HEK293 (cell line): ENCODE data around the gene CWC22.

Experiments used
- CTCF ChIP-seq: fragments of 450-650 bp; formaldehyde crosslinking; IDR thresholded peaks from 2 replicates; pipeline ENCODE4 v1.5.1; 2016; ENCODE audit warnings: missing biosample characterization, missing genetic modification characterization
- KLF16 ChIP-seq: fragments of 450-650 bp; formaldehyde crosslinking; IDR thresholded peaks from 2 replicates; pipeline ENCODE4 v1.5.1; 2017; ENCODE audit warnings: missing biosample characterization, missing genetic modification characterization
- PRDM10 ChIP-seq: fragments of 450-650 bp; formaldehyde crosslinking; IDR thresholded peaks from 2 replicates; pipeline ENCODE4 v1.5.1; 2016; ENCODE audit warnings: missing biosample characterization, missing genetic modification characterization
- ZNF114 ChIP-seq: fragments of 450-650 bp; formaldehyde crosslinking; IDR thresholded peaks from 2 replicates; pipeline ENCODE4 v1.5.0; 2017; ENCODE audit warnings: missing biosample characterization, missing genetic modification characterization
- ZNF157 ChIP-seq: fragments of 450-650 bp; formaldehyde crosslinking; IDR thresholded peaks from 2 replicates; pipeline ENCODE4 v1.5.1; 2016; ENCODE audit warnings: missing biosample characterization, missing genetic modification characterization
- ZNF223 ChIP-seq: fragments of 450-650 bp; formaldehyde crosslinking; IDR thresholded peaks from 2 replicates; pipeline ENCODE4 v1.5.1; 2016; ENCODE audit warnings: missing biosample characterization, missing genetic modification characterization
- ZNF292 ChIP-seq: fragments of 450-650 bp; formaldehyde crosslinking; IDR thresholded peaks from 2 replicates; pipeline ENCODE4 v1.5.1; 2016; ENCODE audit warnings: low read depth, missing biosample characterization, missing genetic modification characterization, borderline replicate concordance
- ZNF416 ChIP-seq: fragments of 450-650 bp; formaldehyde crosslinking; IDR thresholded peaks from 2 replicates; pipeline ENCODE4 v1.5.1; 2016; ENCODE audit warnings: missing biosample characterization, missing genetic modification characterization
- ZNF501 ChIP-seq: fragments of 450-650 bp; formaldehyde crosslinking; IDR thresholded peaks from 2 replicates; pipeline ENCODE4 v1.5.1; 2016; ENCODE audit warnings: missing biosample characterization, missing genetic modification characterization
- ZNF585B ChIP-seq: fragments of 450-650 bp; formaldehyde crosslinking; IDR thresholded peaks from 2 replicates; pipeline ENCODE4 v1.5.1; 2016; ENCODE audit warnings: missing biosample characterization, missing genetic modification characterization
- ZNF664 ChIP-seq: fragments of 450-650 bp; formaldehyde crosslinking; IDR thresholded peaks from 2 replicates; pipeline ENCODE4 v1.5.1; 2016; ENCODE audit warnings: missing biosample characterization, missing genetic modification characterization
- ZNF701 ChIP-seq: fragments of 450-650 bp; formaldehyde crosslinking; IDR thresholded peaks from 2 replicates; pipeline ENCODE4 v1.5.1; 2016; ENCODE audit warnings: missing biosample characterization, missing genetic modification characterization
- ZNF768 ChIP-seq: fragments of 450-650 bp; formaldehyde crosslinking; IDR thresholded peaks from 2 replicates; pipeline ENCODE4 v1.5.1; 2018; ENCODE audit warnings: missing biosample characterization, mild to moderate bottlenecking, missing genetic modification characterization
- TF ChIP-seq, protein P1 (sequence below): fragments of 450-650 bp; formaldehyde crosslinking; IDR thresholded peaks from 2 replicates; pipeline ENCODE4 v1.5.1; 2016; ENCODE audit warnings: missing biosample characterization, missing genetic modification characterization

GRCh38 chr2:179954026-179954425, 53.1 kb downstream of the CWC22 start:
- no peak for TF ChIP-seq PRDM10 (tag by site-specific recombination)
- TF ChIP-seq ZNF501 = no peak
- TF ChIP-seq ZNF223 (tag by site-specific recombination) = no peak
- no peak for TF ChIP-seq ZNF292
- TF ChIP-seq ZNF664 = no peak
- TF ChIP-seq CTCF (tag by site-specific recombination) = no peak
- TF ChIP-seq ZNF416 (tag by site-specific recombination) = no peak
- no peak for TF ChIP-seq ZNF585B (tag by site-specific recombination)
- TF ChIP-seq, protein P1, sequence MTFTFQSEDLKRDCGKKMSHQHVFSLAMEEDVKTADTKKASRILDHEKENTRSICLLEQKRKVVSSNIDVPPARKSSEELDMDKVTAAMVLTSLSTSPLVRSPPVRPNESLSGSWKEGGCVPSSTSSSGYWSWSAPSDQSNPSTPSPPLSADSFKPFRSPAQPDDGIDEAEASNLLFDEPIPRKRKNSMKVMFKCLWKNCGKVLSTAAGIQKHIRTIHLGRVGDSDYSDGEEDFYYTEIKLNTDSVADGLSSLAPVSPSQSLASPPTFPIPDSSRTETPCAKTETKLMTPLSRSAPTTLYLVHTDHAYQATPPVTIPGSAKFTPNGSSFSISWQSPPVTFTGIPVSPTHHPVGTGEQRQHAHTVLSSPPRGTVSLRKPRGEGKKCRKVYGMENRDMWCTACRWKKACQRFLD = no peak
- TF ChIP-seq ZNF701 = no peak
- no peak for TF ChIP-seq ZNF114 (tag by site-specific recombination)
- no peak for TF ChIP-seq ZNF768 (tag by site-specific recombination)
- TF ChIP-seq ZNF157 (tag by site-specific recombination) = no peak
- no peak for TF ChIP-seq KLF16 (tag by site-specific recombination)
